IMR-90 (cell line): ENCODE results near the gene COL7A1. TPM values are rescaled to one million over a fixed set of nuclear protein-coding genes. Genes with fewer than 3 reads are reported as not detected.

ENCODE experiments used
- ATAC-seq: fragments of 200-7000 bp; cut with Tn5 transposase; 2 replicates; pipeline ENCODE4 v1.9.1; 2020; ENCODE audit warnings: low read depth, mild to moderate bottlenecking, moderate library complexity
- BruUV-seq: library from RNA; stranded (reverse); fragments of 400-500 nt; replicated peaks from 2 replicates; lab custom pipeline; 2021; lab: Mats Ljungman, UMichigan
- CTCF ChIA-PET: fragments of 300-600 bp; formaldehyde crosslinking; extraction: SDS; loops from one replicate; lab custom pipeline; 2021; ENCODE audit warnings: antibody characterized with exemption; lab: Yijun Ruan, JAX
- POLR2A ChIA-PET: fragments of 300-600 bp; sonication (Branson Sonifier 250); formaldehyde crosslinking; loops from one replicate; lab custom pipeline; 2022; ENCODE audit warnings: antibody characterized with exemption; ENCODE audit not compliant: unreplicated experiment; lab: Charles Lee
- DNase-seq: peaks from one replicate; pipeline ENCODE4 v3.0.0; 2013
- H2AFZ ChIP-seq: replicated peaks from 2 replicates; pipeline ENCODE3; 2013; ENCODE audit warnings: low read length, mild to moderate bottlenecking; ENCODE audit not compliant: poor library complexity
- H2AK5ac ChIP-seq: 2 replicates; pipeline ENCODE4 v1.6.1; 2013; ENCODE audit warnings: low read depth, low read length, inconsistent platforms
- H2AK9ac ChIP-seq: replicated peaks from 2 replicates; pipeline ENCODE3; 2013; ENCODE audit warnings: mild to moderate bottlenecking, low read depth, low read length, moderate library complexity; ENCODE audit not compliant: poor library complexity
- H2BK120ac ChIP-seq: 2 replicates; pipeline ENCODE4 v1.6.1; 2013; ENCODE audit warnings: low read depth, low read length, inconsistent platforms
- H2BK15ac ChIP-seq: 3 replicates; pipeline ENCODE4 v1.6.1; 2013; ENCODE audit warnings: low read depth, low read length, inconsistent platforms
- H2BK20ac ChIP-seq: 2 replicates; pipeline ENCODE4 v1.6.1; 2013; ENCODE audit warnings: low read depth, mild to moderate bottlenecking, inconsistent platforms, low read length, moderate library complexity
- H2BK5ac ChIP-seq: 2 replicates; pipeline ENCODE4 v1.6.1; 2013; ENCODE audit warnings: mild to moderate bottlenecking, low read depth, low read length, inconsistent platforms; ENCODE audit not compliant: poor library complexity, severe bottlenecking
- H3K14ac ChIP-seq: replicated peaks from 2 replicates; pipeline ENCODE4 v1.6.1; 2013; ENCODE audit warnings: low read depth, low read length, inconsistent platforms
- H3K18ac ChIP-seq: 2 replicates; pipeline ENCODE4 v1.6.1; 2013; ENCODE audit warnings: low read depth, low read length, control low read depth
- H3K23ac ChIP-seq: 2 replicates; pipeline ENCODE4 v1.6.1; 2013; ENCODE audit warnings: low read depth, low read length, inconsistent platforms
- H3K27ac ChIP-seq: 2 replicates; pipeline ENCODE4 v1.5.1; 2013; ENCODE audit warnings: mild to moderate bottlenecking, control low read depth, low read length; ENCODE audit not compliant: insufficient read depth
- H3K27me3 ChIP-seq: 2 replicates; pipeline ENCODE4 v1.6.1; 2013; ENCODE audit warnings: low read length; ENCODE audit not compliant: control insufficient read depth, insufficient read depth
- H3K36me3 ChIP-seq: 2 replicates; pipeline ENCODE4 v1.6.1; 2013; ENCODE audit warnings: low read length, mixed read lengths; ENCODE audit not compliant: control insufficient read depth, insufficient read depth
- H3K4ac ChIP-seq: 2 replicates; pipeline ENCODE4 v1.6.1; 2013; ENCODE audit warnings: low read depth, low read length, inconsistent platforms
- H3K4me1 ChIP-seq: 2 replicates; pipeline ENCODE4 v1.6.1; 2013; ENCODE audit warnings: low read length, mixed read lengths; ENCODE audit not compliant: control insufficient read depth, insufficient read depth
- H3K4me2 ChIP-seq: 2 replicates; pipeline ENCODE4 v1.6.1; 2013; ENCODE audit warnings: low read depth, mild to moderate bottlenecking, control low read depth, low read length, moderate library complexity
- H3K4me3 ChIP-seq: 2 replicates; pipeline ENCODE4 v1.5.1; 2013; ENCODE audit warnings: low read depth, mild to moderate bottlenecking, control low read depth, low read length, moderate library complexity; ENCODE audit not compliant: insufficient read depth
- H3K56ac ChIP-seq: 2 replicates; pipeline ENCODE4 v1.6.1; 2013; ENCODE audit warnings: low read length, inconsistent platforms; ENCODE audit not compliant: insufficient read depth; ENCODE audit errors: extremely low read depth
- H3K79me1 ChIP-seq, 2 experiments: 2 replicates each; pipeline ENCODE4 v1.6.1; 2013; ENCODE audit warnings: low read length in 2 of 2, inconsistent platforms in 1 of 2, low read depth in 1 of 2
- H3K9ac ChIP-seq: 2 replicates; pipeline ENCODE4 v1.6.1; 2013; ENCODE audit warnings: low read depth, low read length, control low read depth
- H3K9me1 ChIP-seq: 2 replicates; pipeline ENCODE4 v1.6.1; 2013; ENCODE audit warnings: low read length, inconsistent platforms; ENCODE audit not compliant: insufficient read depth
- H3K9me3 ChIP-seq: 2 replicates; pipeline ENCODE4 v1.6.1; 2013; ENCODE audit warnings: low read length; ENCODE audit not compliant: control insufficient read depth, insufficient read depth
- H4K20me1 ChIP-seq: 2 replicates; pipeline ENCODE4 v1.6.1; 2013; ENCODE audit warnings: low read length, inconsistent platforms; ENCODE audit not compliant: insufficient read depth
- H4K5ac ChIP-seq: 2 replicates; pipeline ENCODE4 v1.6.1; 2013; ENCODE audit warnings: mild to moderate bottlenecking, low read depth, low read length, control low read depth
- H4K8ac ChIP-seq, 2 experiments: 2 replicates each; pipeline ENCODE4 v1.6.1; 2013; ENCODE audit warnings: low read depth in 2 of 2, low read length in 2 of 2, control low read depth in 1 of 2, inconsistent platforms in 1 of 2
- H4K91ac ChIP-seq: 2 replicates; pipeline ENCODE4 v1.6.1; 2013; ENCODE audit warnings: low read depth, low read length, inconsistent platforms; ENCODE audit not compliant: insufficient read depth
- BHLHE40 ChIP-seq: fragments of 150-350 bp; IDR thresholded peaks from 2 replicates; pipeline ENCODE4 v1.6.1; 2016; ENCODE audit warnings: mild to moderate bottlenecking, low read depth, low read length
- CEBPB ChIP-seq: IDR thresholded peaks from 2 replicates; pipeline ENCODE4 v1.6.1; 2012; ENCODE audit warnings: low read depth, low read length, improper control_type of control experiment
- FOS ChIP-seq: fragments of 150-350 bp; IDR thresholded peaks from 2 replicates; pipeline ENCODE4 v1.6.1; 2016; ENCODE audit warnings: low read depth, low read length
- MAFK ChIP-seq: IDR thresholded peaks from 2 replicates; pipeline ENCODE4 v1.6.1; 2012; ENCODE audit warnings: low read depth, low read length, improper control_type of control experiment
- MAZ ChIP-seq: IDR thresholded peaks from 2 replicates; pipeline ENCODE4 v1.6.1; 2012; ENCODE audit warnings: low read depth, mild to moderate bottlenecking, low read length, improper control_type of control experiment, moderate library complexity, borderline replicate concordance
- MXI1 ChIP-seq: IDR thresholded peaks from 2 replicates; pipeline ENCODE4 v1.6.1; 2012; ENCODE audit warnings: low read depth, mild to moderate bottlenecking, low read length, moderate library complexity, borderline replicate concordance
- NFE2L2 ChIP-seq: fragments of 150-350 bp; IDR thresholded peaks from 2 replicates; pipeline ENCODE4 v1.6.1; 2016; ENCODE audit warnings: low read depth, mild to moderate bottlenecking, low read length
- POLR2A ChIP-seq: IDR thresholded peaks from 2 replicates; pipeline ENCODE4 v1.6.1; 2012; ENCODE audit warnings: mild to moderate bottlenecking, low read depth, low read length
- RCOR1 ChIP-seq: IDR thresholded peaks from 2 replicates; pipeline ENCODE4 v1.6.1; 2012; ENCODE audit warnings: mild to moderate bottlenecking, low read length, improper control_type of control experiment; ENCODE audit not compliant: insufficient replicate concordance
- RFX5 ChIP-seq: IDR thresholded peaks from 2 replicates; pipeline ENCODE4 v1.8.0; 2012; ENCODE audit warnings: low read depth, mild to moderate bottlenecking, low read length, moderate library complexity
- WGBS, 2 experiments: methylation state at CpG; one replicate each; pipeline versions ENCODE4 v1.1.5 to v1.1.7; 2013; ENCODE audit warnings: missing lambda C conversion rate in 2 of 2; ENCODE audit not compliant: insufficient read length in 1 of 2; ENCODE audit errors: extremely low coverage in 2 of 2; 5-methylcytosine and 5-hydroxymethylcytosine counted together
- dilution Hi-C: fragments of 300-500 bp; cut with HindIII; formaldehyde crosslinking; loops from one replicate; pipeline ENCODE4 v1.14.3; 2018; ENCODE audit warnings: low sequenced_read_pairs; ENCODE audit not compliant: unreplicated experiment
- in situ Hi-C: fragments of 300-500 bp; cut with MboI; formaldehyde crosslinking; loops from 3 replicates; pipeline ENCODE4 v1.14.3; 2019; ENCODE audit warnings: low sequenced_read_pairs, inconsistent platforms, mixed read lengths
- intact Hi-C: fragments of 100-400 bp; cut with micrococcal nuclease; formaldehyde crosslinking; loops from 2 replicates; pipeline ENCODE4 v1.10.0; 2022
- polyA plus RNA-seq, 3 experiments: library from polyadenylated mRNA; depleted of rRNA; stranded (reverse); fragments of >200 nt; gene quantifications; 2 replicates each; pipeline ENCODE4 v1.2.3, GENCODE V29; 2012; ENCODE audit warnings: low replicate concordance in 1 of 3
- total RNA-seq: library from RNA; depleted of rRNA; stranded (reverse); fragments of >200 nt; gene quantifications from 2 replicates; pipeline ENCODE4 v1.2.3, GENCODE V29; 2012
- TF ChIP-seq, protein P1 (sequence below): conservative IDR thresholded peaks from 2 replicates; pipeline ENCODE4 v1.5.1; 2012; ENCODE audit warnings: mild to moderate bottlenecking, low read depth, low read length, improper control_type of control experiment
- TF ChIP-seq, protein P2 (sequence below): fragments of 150-350 bp; IDR thresholded peaks from 2 replicates; pipeline ENCODE4 v1.6.1; 2016; ENCODE audit warnings: low read depth, mild to moderate bottlenecking, low read length, moderate library complexity, borderline replicate concordance

COL7A1 gene
- total and polyA plus RNA-seq, 2 of the 4 experiments (the other 2 are of a cell fraction), result 4.1 to 20.3 TPM

DNA sequence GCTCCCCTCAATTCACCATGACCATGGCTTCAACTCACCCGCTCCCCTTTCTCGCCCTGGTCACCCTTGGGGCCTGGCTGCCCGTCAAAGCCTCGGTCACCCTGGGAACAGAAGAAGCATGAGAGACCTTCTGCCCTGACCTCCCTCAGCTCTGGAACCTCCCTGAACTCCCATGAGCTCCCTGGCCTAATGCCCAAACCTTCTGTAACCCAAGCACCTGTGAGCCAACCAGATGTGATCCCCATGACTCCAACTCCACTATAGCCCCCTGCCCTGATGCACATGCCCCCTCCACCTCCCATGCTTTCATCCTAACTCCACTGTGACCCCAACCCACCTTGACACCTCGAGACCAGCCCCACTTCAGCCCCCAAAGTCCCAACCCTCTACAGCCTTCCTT, 28.0 kb downstream of the COL7A1 start:
- no peak overlapping the region for H3K18ac ChIP-seq
- H4K91ac ChIP-seq, result peak overlapping the region; percentile 32
- H3K9me3 ChIP-seq, result no peaks in the 10 kb centered on the region
- H4K8ac ChIP-seq, result no peak overlapping the region
- BruUV-seq, result no TSS peak
- POLR2A ChIA-PET, result no interaction called here
- no peaks in the 10 kb centered on the region for H3K27me3 ChIP-seq
- no peak overlapping the region; the same call in 1 of the 2 replicates for H3K27ac ChIP-seq
- no peak for DNase-seq
- no peaks in the 10 kb centered on the region; the same call in 1 of the 2 replicates for H4K20me1 ChIP-seq
- peaks cover 19% of the 10 kb centered on the region for H3K4me1 ChIP-seq
- intact Hi-C loops (no loop called here), dilution Hi-C loops (no loop called here), in situ Hi-C loops (no loop called here)
- H3K9me1 ChIP-seq, result peaks cover 24% of the 10 kb centered on the region
- no peak overlapping the region for H3K23ac ChIP-seq
- TF ChIP-seq RFX5, result no peak
- TF ChIP-seq CEBPB, result no peak
- TF ChIP-seq, protein P1, sequence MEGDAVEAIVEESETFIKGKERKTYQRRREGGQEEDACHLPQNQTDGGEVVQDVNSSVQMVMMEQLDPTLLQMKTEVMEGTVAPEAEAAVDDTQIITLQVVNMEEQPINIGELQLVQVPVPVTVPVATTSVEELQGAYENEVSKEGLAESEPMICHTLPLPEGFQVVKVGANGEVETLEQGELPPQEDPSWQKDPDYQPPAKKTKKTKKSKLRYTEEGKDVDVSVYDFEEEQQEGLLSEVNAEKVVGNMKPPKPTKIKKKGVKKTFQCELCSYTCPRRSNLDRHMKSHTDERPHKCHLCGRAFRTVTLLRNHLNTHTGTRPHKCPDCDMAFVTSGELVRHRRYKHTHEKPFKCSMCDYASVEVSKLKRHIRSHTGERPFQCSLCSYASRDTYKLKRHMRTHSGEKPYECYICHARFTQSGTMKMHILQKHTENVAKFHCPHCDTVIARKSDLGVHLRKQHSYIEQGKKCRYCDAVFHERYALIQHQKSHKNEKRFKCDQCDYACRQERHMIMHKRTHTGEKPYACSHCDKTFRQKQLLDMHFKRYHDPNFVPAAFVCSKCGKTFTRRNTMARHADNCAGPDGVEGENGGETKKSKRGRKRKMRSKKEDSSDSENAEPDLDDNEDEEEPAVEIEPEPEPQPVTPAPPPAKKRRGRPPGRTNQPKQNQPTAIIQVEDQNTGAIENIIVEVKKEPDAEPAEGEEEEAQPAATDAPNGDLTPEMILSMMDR, result no peak
- TF ChIP-seq MXI1, result no peak
- TF ChIP-seq FOS, result no peak
- no peak for TF ChIP-seq POLR2A
- no peak for TF ChIP-seq RCOR1
- TF ChIP-seq, protein P2, sequence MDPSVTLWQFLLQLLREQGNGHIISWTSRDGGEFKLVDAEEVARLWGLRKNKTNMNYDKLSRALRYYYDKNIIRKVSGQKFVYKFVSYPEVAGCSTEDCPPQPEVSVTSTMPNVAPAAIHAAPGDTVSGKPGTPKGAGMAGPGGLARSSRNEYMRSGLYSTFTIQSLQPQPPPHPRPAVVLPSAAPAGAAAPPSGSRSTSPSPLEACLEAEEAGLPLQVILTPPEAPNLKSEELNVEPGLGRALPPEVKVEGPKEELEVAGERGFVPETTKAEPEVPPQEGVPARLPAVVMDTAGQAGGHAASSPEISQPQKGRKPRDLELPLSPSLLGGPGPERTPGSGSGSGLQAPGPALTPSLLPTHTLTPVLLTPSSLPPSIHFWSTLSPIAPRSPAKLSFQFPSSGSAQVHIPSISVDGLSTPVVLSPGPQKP, result no peak
- TF ChIP-seq NFE2L2, result no peak
- TF ChIP-seq MAFK, result no peak
- no peak for TF ChIP-seq MAZ
- no peak for TF ChIP-seq BHLHE40
- ATAC-seq, result no peak
- H2AK9ac ChIP-seq, result no peak overlapping the region
- H2BK120ac ChIP-seq, result peak overlapping the region; percentile 39; the same call in 1 of the 2 replicates
- no peak overlapping the region for H3K56ac ChIP-seq
- H3K36me3 ChIP-seq, result peaks cover 58% of the 10 kb centered on the region
- H2AFZ ChIP-seq, result no peak overlapping the region
- H3K79me1 ChIP-seq, result peaks cover 0 to 32% of the 10 kb centered on the region in 2 experiments; a peak in 2 of 4 replicates
- H2BK20ac ChIP-seq, result no peak overlapping the region
- CTCF ChIA-PET, result no interaction called here
- 89% methylated on average over 5 of the region's 5 CpGs; no CpG with 5 or more reads in 1 of the 2 experiments for WGBS, 2 experiments
- H4K5ac ChIP-seq, result no peak overlapping the region
- H3K4me2 ChIP-seq, result no peak overlapping the region
- H3K4me3 ChIP-seq, result no peak overlapping the region
- peak overlapping the region; percentile 89 for H2BK5ac ChIP-seq
- no peak overlapping the region for H3K9ac ChIP-seq
- H3K14ac ChIP-seq, result no peak overlapping the region; the same call in 1 of the 2 replicates
- H3K4ac ChIP-seq, result no peak overlapping the region
- H2BK15ac ChIP-seq, result no peak overlapping the region
- H2AK5ac ChIP-seq, result peak overlapping the region; percentile 82; the same call in 1 of the 2 replicates
